Measurements from ENCODE around the gene FAM163B. TPM values are rescaled to one million over a fixed set of nuclear protein-coding genes. Genes with fewer than 3 reads are reported as not detected.

The FAM163B gene
- total RNA-seq = not detected in 2 replicates

GRCh38 chr9:133609311-133610098 lies at the start of gene FAM163B:
Gene FAM163B, minus strand, starts transcription at chr9:133609389. Its CDS starts 29,166 bp downstream, at chr9:133580223.

DNA sequence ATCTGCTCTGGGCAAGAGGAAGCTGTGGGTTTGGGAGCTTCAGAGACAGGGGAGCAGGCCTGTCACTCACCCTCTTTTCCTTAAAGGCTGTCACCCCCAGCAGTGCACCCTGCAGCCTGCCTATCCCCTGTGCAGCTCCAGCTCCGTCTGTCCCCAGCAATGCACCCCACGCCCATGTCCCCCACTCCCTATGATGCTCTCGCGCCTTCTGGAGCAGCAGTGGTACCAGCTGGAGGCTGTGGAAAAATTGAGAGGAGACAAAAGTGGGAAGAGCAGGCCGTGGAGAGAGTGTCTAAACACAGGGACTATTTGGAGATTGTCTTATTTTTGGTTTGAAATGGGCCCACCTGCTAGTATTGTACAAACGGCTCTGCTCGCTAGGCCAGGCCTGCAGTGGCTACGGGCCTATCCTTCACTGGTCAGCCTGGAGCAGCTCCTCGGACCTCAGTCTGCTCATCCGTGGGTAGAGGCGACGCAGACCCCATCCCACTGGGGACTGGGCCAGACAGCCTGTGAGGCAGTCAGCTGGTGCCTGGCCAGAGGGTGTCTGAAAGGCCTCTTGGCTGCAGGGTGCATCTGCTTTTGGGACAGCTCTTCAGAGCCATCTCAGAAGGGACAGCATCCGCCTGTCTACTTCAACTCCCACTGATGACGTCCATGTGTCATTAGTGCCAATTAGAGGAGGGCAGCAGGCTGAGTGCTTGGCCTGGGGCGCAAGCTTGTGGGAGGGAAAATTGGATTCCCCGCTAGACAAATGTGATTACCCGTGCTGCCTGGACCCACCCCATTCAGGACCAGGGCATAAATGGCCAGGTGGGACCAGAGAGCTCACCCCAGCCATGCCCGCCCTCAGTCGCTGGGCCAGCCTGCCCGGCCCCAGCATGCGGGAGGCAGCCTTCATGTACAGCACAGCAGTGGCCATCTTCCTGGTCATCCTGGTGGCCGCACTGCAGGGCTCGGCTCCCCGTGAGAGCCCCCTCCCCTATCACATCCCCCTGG lies 26.6 kb upstream of the FAM163B start, which contains the start of gene DBH:
Gene DBH (plus strand): TSS at position 831 of the 999 bp plus-strand sequence. CDS start 9 bp downstream, at position 840.

DNA sequence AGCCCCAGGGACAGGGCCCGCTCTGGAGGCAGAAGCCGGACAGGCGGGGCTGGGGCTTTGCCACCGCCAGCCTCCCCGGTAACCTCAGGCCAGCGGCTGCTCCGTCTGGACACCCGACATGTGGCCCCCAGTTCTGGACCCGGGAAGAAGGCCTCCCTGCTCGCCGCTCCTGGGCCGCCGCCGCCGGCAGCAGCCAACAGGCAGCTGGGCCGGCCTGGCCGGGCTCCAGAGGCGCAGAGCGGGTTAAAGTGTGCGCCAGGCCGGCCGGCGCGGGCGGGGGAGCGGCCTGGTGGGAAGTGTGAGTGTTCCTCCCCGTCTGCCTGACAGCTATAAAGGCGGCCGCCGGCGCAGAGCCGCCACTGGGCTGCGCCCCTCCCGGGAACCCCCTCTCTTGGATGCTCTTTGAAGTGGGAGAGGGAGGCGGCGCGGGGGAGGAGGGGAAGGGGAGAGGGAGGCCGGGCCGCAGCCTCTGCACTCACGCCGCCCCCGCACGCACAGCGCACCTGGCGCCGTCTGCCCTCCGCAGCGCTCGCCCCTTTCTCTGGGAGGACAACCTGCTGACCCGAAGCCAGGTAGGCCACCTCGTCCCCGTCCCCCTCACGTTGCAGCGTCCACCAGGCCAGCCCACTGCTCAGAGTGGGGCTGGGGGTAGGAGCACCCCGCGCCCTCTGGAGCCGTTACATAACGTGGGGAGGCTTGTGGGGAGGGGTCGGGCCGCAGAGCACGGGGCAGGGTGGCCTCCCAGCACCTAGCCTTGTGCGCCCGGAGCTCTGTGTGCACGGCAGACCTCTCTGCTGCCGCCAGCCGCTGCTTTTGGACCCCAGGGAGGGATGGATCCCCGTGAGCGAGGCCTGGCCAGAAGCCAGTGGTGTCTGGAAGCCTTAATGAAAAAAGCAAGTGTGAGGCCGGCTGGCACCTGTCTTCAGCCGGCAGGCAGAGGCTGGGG lies 74.6 kb downstream of the FAM163B start, which contains the start of gene ADAMTSL2:
Gene ADAMTSL2 (plus strand): TSS at position 359 of the 946 bp plus-strand sequence. CDS start 2,009 bp downstream, outside the sequence.

Other genes starting within 250 kb of the FAM163B start
- 331 and 383 TPM in 2 replicates for gene SURF4, start 233.3 kb downstream of the FAM163B start, total RNA-seq
- gene STKLD1, start 233.0 kb downstream of the FAM163B start, total RNA-seq = under 0.01 and 1.4 TPM in 2 replicates
- gene REXO4, start 191.4 kb downstream of the FAM163B start, total RNA-seq = 12.9 and 14.5 TPM in 2 replicates
- gene ADAMTS13, start 187.0 kb downstream of the FAM163B start, total RNA-seq = 0.73 and 1.2 TPM in 2 replicates
- gene CACFD1, start 149.4 kb downstream of the FAM163B start, total RNA-seq = 1.1 and 1.2 TPM in 2 replicates
- gene SLC2A6, start 130.3 kb downstream of the FAM163B start, total RNA-seq = 22.4 and 30.9 TPM in 2 replicates
- gene MYMK, start 84.4 kb downstream of the FAM163B start, total RNA-seq = not detected in 2 replicates
- not detected in 2 replicates for gene ADAMTSL2, start 74.7 kb downstream of the FAM163B start, total RNA-seq
- not detected in 2 replicates for gene DBH, start 27.0 kb upstream of the FAM163B start, total RNA-seq
- gene SARDH, start 129.0 kb upstream of the FAM163B start, total RNA-seq = 2.0 and 2.6 TPM in 2 replicates